ENCODE results near the gene MCF2L2.

The MCF2L2 gene

DNA sequence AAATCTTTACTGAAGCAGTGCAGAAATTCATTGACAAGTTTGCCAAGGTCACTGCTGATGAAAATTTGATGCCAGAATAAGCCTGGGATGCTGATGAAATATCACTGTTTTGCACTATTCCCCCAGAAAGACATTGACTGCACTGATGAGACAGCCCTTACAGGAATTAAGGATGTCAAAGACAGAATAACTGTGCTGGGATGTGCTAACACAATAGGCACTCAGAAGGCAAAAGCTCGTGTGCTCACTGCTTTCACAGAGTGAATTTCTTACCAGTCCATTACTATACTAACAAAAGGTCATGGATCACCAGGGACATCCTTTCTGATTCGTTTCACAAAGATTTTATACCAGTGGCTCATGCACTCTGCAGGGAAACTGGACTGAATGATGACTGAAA lies 69.4 kb downstream of the MCF2L2 start:
- TF ChIP-seq, protein P1, sequence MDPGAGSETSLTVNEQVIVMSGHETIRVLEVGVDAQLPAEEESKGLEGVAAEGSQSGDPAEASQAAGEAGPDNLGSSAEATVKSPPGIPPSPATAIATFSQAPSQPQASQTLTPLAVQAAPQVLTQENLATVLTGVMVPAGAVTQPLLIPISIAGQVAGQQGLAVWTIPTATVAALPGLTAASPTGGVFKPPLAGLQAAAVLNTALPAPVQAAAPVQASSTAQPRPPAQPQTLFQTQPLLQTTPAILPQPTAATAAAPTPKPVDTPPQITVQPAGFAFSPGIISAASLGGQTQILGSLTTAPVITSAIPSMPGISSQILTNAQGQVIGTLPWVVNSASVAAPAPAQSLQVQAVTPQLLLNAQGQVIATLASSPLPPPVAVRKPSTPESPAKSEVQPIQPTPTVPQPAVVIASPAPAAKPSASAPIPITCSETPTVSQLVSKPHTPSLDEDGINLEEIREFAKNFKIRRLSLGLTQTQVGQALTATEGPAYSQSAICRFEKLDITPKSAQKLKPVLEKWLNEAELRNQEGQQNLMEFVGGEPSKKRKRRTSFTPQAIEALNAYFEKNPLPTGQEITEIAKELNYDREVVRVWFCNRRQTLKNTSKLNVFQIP (CRISPR knock-in tag; IDR thresholded peaks at IDR 0.05; ENCODE audit: borderline replicate concordance, low read depth), result no peak
- TF ChIP-seq BACH2 (CRISPR knock-in tag; IDR thresholded peaks at IDR 0.05; ENCODE audit: borderline replicate concordance) (no peak), ZNF565 (CRISPR knock-in tag; conservative IDR thresholded peaks at IDR 0.05; ENCODE audit: low read depth) (no peak), ARNTL (CRISPR knock-in tag; IDR thresholded peaks at IDR 0.05; ENCODE audit: borderline replicate concordance, low read depth) (no peak), TCF4 (CRISPR knock-in tag; IDR thresholded peaks at IDR 0.05; ENCODE audit: borderline replicate concordance) (no peak), PPARA (CRISPR knock-in tag; IDR thresholded peaks at IDR 0.05; ENCODE audit: borderline replicate concordance) (no peak), ZFP30 (CRISPR knock-in tag; IDR thresholded peaks at IDR 0.05) (no peak), ESRRG (CRISPR knock-in tag; IDR thresholded peaks at IDR 0.05) (no peak), PATZ1 (CRISPR knock-in tag; IDR thresholded peaks at IDR 0.05; ENCODE audit: borderline replicate concordance) (no peak), ZNF70 (CRISPR knock-in tag; IDR thresholded peaks at IDR 0.05) (no peak), TSHZ2 (CRISPR knock-in tag; IDR thresholded peaks at IDR 0.05) (no peak), CSDC2 (CRISPR knock-in tag; IDR thresholded peaks at IDR 0.05) (no peak), ZFP3 (CRISPR knock-in tag; IDR thresholded peaks at IDR 0.05) (no peak), RARB (CRISPR knock-in tag; IDR thresholded peaks at IDR 0.05) (no peak), ZNF8 (CRISPR knock-in tag; IDR thresholded peaks at IDR 0.05) (no peak)
- ATAC-seq, result no peak

DNA sequence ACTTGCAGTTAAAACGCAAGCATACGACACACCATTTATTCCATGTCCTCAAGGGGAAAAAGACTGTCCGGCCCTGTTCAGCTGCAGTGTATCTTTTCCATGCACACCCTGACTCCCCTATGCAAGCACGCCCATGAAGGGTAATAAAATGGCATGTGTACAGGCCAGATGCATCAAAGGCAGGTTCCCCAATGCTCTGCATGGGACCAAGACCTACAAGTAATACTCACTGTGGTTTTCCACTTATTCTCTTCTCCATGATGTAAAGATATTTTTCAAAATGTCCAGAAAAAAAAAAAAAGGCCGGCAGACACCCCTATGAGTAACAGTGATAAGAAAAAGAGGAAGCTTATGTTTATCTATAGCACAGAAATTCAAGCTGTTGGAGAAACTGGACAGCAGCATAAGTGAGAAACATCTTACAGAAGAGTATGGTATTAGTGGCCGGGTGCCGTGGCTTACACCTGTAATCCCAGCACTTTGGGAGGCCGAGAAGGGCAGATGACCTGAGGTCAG lies 70.8 kb downstream of the MCF2L2 start:
- ATAC-seq, result no peak

GRCh38 chr3:183356920-183357319 lies 71.5 kb downstream of the MCF2L2 start:
- ATAC-seq, result no peak
- TF ChIP-seq, protein P2, sequence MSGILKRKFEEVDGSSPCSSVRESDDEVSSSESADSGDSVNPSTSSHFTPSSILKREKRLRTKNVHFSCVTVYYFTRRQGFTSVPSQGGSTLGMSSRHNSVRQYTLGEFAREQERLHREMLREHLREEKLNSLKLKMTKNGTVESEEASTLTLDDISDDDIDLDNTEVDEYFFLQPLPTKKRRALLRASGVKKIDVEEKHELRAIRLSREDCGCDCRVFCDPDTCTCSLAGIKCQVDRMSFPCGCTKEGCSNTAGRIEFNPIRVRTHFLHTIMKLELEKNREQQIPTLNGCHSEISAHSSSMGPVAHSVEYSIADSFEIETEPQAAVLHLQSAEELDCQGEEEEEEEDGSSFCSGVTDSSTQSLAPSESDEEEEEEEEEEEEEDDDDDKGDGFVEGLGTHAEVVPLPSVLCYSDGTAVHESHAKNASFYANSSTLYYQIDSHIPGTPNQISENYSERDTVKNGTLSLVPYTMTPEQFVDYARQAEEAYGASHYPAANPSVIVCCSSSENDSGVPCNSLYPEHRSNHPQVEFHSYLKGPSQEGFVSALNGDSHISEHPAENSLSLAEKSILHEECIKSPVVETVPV (CRISPR knock-in tag; IDR thresholded peaks at IDR 0.05), result no peak
- TF ChIP-seq RARB (CRISPR knock-in tag; IDR thresholded peaks at IDR 0.05), result no peak
- no peak for TF ChIP-seq ESRRG (CRISPR knock-in tag; IDR thresholded peaks at IDR 0.05)
- TF ChIP-seq TOX (CRISPR knock-in tag; IDR thresholded peaks at IDR 0.05; ENCODE audit: borderline replicate concordance), result no peak
- no peak for TF ChIP-seq ARNTL (CRISPR knock-in tag; IDR thresholded peaks at IDR 0.05; ENCODE audit: borderline replicate concordance, low read depth)
- no peak for TF ChIP-seq SNAI2 (CRISPR knock-in tag; IDR thresholded peaks at IDR 0.05)
- no peak for TF ChIP-seq ZC3H10 (CRISPR knock-in tag; IDR thresholded peaks at IDR 0.05)
- TF ChIP-seq, protein P1 (CRISPR knock-in tag; IDR thresholded peaks at IDR 0.05; ENCODE audit: borderline replicate concordance, low read depth), result no peak
- TF ChIP-seq CSDC2 (CRISPR knock-in tag; IDR thresholded peaks at IDR 0.05), result no peak
- TF ChIP-seq PPARA (CRISPR knock-in tag; IDR thresholded peaks at IDR 0.05; ENCODE audit: borderline replicate concordance), result no peak
- TF ChIP-seq ISL1 (CRISPR knock-in tag; IDR thresholded peaks at IDR 0.05), result no peak
- TF ChIP-seq ZFP30 (CRISPR knock-in tag; IDR thresholded peaks at IDR 0.05), result no peak
- TF ChIP-seq GLIS3 (CRISPR knock-in tag; IDR thresholded peaks at IDR 0.05), result no peak
- TF ChIP-seq TCF4 (CRISPR knock-in tag; IDR thresholded peaks at IDR 0.05; ENCODE audit: borderline replicate concordance), result no peak
- TF ChIP-seq ZNF565 (CRISPR knock-in tag; conservative IDR thresholded peaks at IDR 0.05; ENCODE audit: low read depth), result no peak

More for the DNA sequence above, 70.8 kb downstream of the MCF2L2 start:
- TF ChIP-seq TCF4 (CRISPR knock-in tag; IDR thresholded peaks at IDR 0.05; ENCODE audit: borderline replicate concordance), result no peak
- TF ChIP-seq ZFP30 (CRISPR knock-in tag; IDR thresholded peaks at IDR 0.05), result no peak
- no peak for TF ChIP-seq ZNF70 (CRISPR knock-in tag; IDR thresholded peaks at IDR 0.05)
- TF ChIP-seq ISL1 (CRISPR knock-in tag; IDR thresholded peaks at IDR 0.05), result no peak
- TF ChIP-seq, protein P2 (CRISPR knock-in tag; IDR thresholded peaks at IDR 0.05), result no peak
- no peak for TF ChIP-seq ZNF565 (CRISPR knock-in tag; conservative IDR thresholded peaks at IDR 0.05; ENCODE audit: low read depth)
- no peak for TF ChIP-seq CREB5 (CRISPR knock-in tag; IDR thresholded peaks at IDR 0.05; ENCODE audit: low read depth)
- no peak for TF ChIP-seq TOX (CRISPR knock-in tag; IDR thresholded peaks at IDR 0.05; ENCODE audit: borderline replicate concordance)

Measured in SK-N-SH treated with all-trans-retinoic acid at 6 μM for 48 hours (cell line).